A204.1 (cell line): Measurements from ENCODE around the gene SIVA1.

Experiments used
- FAIRE-seq: peaks from 2 replicates; lab custom pipeline; 2012; peaks lifted over from hg19 to GRCh38; lab: Jason Lieb, UNC

The SIVA1 gene

GRCh38 chr14:104785708-104786080 lies 32.7 kb downstream of the SIVA1 start:
- no peak for FAIRE-seq

- no peak for FAIRE-seq
Measured at GRCh38 chr14:104786091-104786586, 33.2 kb downstream of the SIVA1 start.

- no peak for FAIRE-seq
Measured at GRCh38 chr14:104786726-104787675, 34.1 kb downstream of the SIVA1 start.

- FAIRE-seq, result no peak
Measured at GRCh38 chr14:104787736-104788135, 34.8 kb downstream of the SIVA1 start.

GRCh38 chr14:104788161-104788818 lies 35.3 kb downstream of the SIVA1 start:
- FAIRE-seq, result no peak

- no peak for FAIRE-seq
Measured at GRCh38 chr14:104788873-104789663, 36.1 kb downstream of the SIVA1 start.

GRCh38 chr14:104789752-104790743 lies 37.1 kb downstream of the SIVA1 start:
- FAIRE-seq, result no peak

- no peak for FAIRE-seq
Measured at GRCh38 chr14:104791425-104791824, 38.5 kb downstream of the SIVA1 start.

GRCh38 chr14:104792101-104792884 lies 39.3 kb downstream of the SIVA1 start:
- FAIRE-seq, result no peak

GRCh38 chr14:104792945-104793702 lies 40.2 kb downstream of the SIVA1 start:
- FAIRE-seq, result no peak

GRCh38 chr14:104793703-104793959 lies 40.7 kb downstream of the SIVA1 start:
- FAIRE-seq, result no peak

- FAIRE-seq, result no peak
Measured at GRCh38 chr14:104794099-104794498, 41.2 kb downstream of the SIVA1 start.

- no peak for FAIRE-seq
Measured at GRCh38 chr14:104794631-104794992, 41.7 kb downstream of the SIVA1 start.

GRCh38 chr14:104794993-104795780 lies 42.2 kb downstream of the SIVA1 start, which contains the start of gene AKT1:
Gene AKT1 (minus strand): TSS chr14:104795748. CDS start chr14:104792643, 3,105 bp downstream.
- FAIRE-seq, result no peak

- no peak for FAIRE-seq
Measured at GRCh38 chr14:104795781-104796686, 43.1 kb downstream of the SIVA1 start.

GRCh38 chr14:104796687-104797081 lies 43.7 kb downstream of the SIVA1 start:
- no peak for FAIRE-seq

GRCh38 chr14:104797115-104798044 lies 44.4 kb downstream of the SIVA1 start:
- FAIRE-seq, result no peak
